Activated T-helper 2 cell treated with anti-CD3 and anti-CD28 coated beads, Interferon-gamma antibody, Interleukin-2, Interleukin-4, amounts not matched to agents 10 μg/mL and 5 μg/mL and 100 μg/mL, durations not matched to agents 14 hours and 24 hours and 36 hours (primary cell): ENCODE measurements around the gene BMF. TPM values are rescaled to one million over a fixed set of nuclear protein-coding genes. Genes with fewer than 3 reads are reported as not detected.
A peak's percentile ranks its signal among the peaks of the same experiment; 100 is the strongest.

ENCODE experiments used
- DNase-seq: peaks from one replicate; pipeline ENCODE4 v3.0.0; 2021; ENCODE audit warnings: low spot score
- H3K27ac Mint-ChIP-seq: one replicate; pipeline ENCODE4 v1.8.0; 2021; ENCODE audit warnings: mixed read lengths
- H3K27me3 Mint-ChIP-seq: one replicate; pipeline ENCODE4 v1.8.0; 2021; ENCODE audit warnings: low read depth, mixed read lengths
- H3K36me3 Mint-ChIP-seq: one replicate; pipeline ENCODE4 v1.8.0; 2021; ENCODE audit warnings: low read depth, mixed read lengths
- H3K4me1 Mint-ChIP-seq: one replicate; pipeline ENCODE4 v1.8.0; 2021; ENCODE audit warnings: low read depth, mixed read lengths
- H3K4me3 Mint-ChIP-seq: one replicate; pipeline ENCODE4 v1.8.0; 2021; ENCODE audit warnings: low read depth, mild to moderate bottlenecking, moderate library complexity, mixed read lengths
- H3K9me3 Mint-ChIP-seq: one replicate; pipeline ENCODE4 v1.8.0; 2021; ENCODE audit warnings: mixed read lengths
- intact Hi-C: fragments of 100-400 bp; cut with micrococcal nuclease; formaldehyde crosslinking; loops from one replicate; pipeline ENCODE4 v1.15.1; 2023
- total RNA-seq: library from RNA; stranded (reverse); gene quantifications from 2 replicates; pipeline ENCODE4 v1.2.3, GENCODE V29; 2022

BMF gene
- total RNA-seq, 1 donor from 2014 or later, result 17.9 TPM

- Mint-ChIP-seq H3K27ac (peak overlapping the region; percentile 98), H3K36me3 (peaks cover 14% of the 10 kb centered on the region), H3K27me3 (no peaks in the 10 kb centered on the region), H3K9me3 (no peaks in the 10 kb centered on the region), H3K4me1 (peaks cover 74% of the 10 kb centered on the region), H3K4me3 (peak overlapping the region; percentile 50)
- intact Hi-C loops, result loop anchor here (2.0 to 5.0 kb wide), 2 partner anchors 16 to 134 kb away; no protein-coding TSS in a partner anchor
- no peak for DNase-seq
Observed at GRCh38 chr15:40048211-40048792, 60.4 kb downstream of the BMF start.

GRCh38 chr15:40047415-40048210 lies 61.1 kb downstream of the BMF start:
- DNase-seq, result peak; percentile 58
- Mint-ChIP-seq H3K9me3 (no peaks in the 10 kb centered on the region), H3K27ac (peak overlapping the region; percentile 98), H3K4me3 (peak overlapping the region; percentile 50), H3K36me3 (peaks cover 14% of the 10 kb centered on the region), H3K4me1 (peaks cover 71% of the 10 kb centered on the region), H3K27me3 (no peaks in the 10 kb centered on the region)
- intact Hi-C loops, result loop anchor here (1.0 to 5.0 kb wide), 6 partner anchors 17 to 227 kb away; no protein-coding TSS in a partner anchor

GRCh38 chr15:40046721-40047414 lies 61.8 kb downstream of the BMF start:
- Mint-ChIP-seq H3K4me1 (peaks cover 63% of the 10 kb centered on the region), H3K9me3 (no peaks in the 10 kb centered on the region), H3K4me3 (no peak overlapping the region), H3K27ac (peak overlapping the region; percentile 98), H3K36me3 (peaks cover 14% of the 10 kb centered on the region), H3K27me3 (no peaks in the 10 kb centered on the region)
- intact Hi-C loops, result loop anchor here (1.0 to 5.0 kb wide), 5 partner anchors 52 to 227 kb away; no protein-coding TSS in a partner anchor
- peak; percentile 8 for DNase-seq

GRCh38 chr15:40045572-40046217 lies 63.0 kb downstream of the BMF start:
- peak overlapping the region; percentile 82 for H3K27ac Mint-ChIP-seq
- H3K36me3 Mint-ChIP-seq, result peaks cover 14% of the 10 kb centered on the region
- DNase-seq, result peak; percentile 6
- no peaks in the 10 kb centered on the region for H3K27me3 Mint-ChIP-seq
- intact Hi-C loops, result loop anchor here (1.0 to 5.0 kb wide), 3 partner anchors 53 to 137 kb away; no protein-coding TSS in a partner anchor
- peaks cover 66% of the 10 kb centered on the region for H3K4me1 Mint-ChIP-seq
- no peaks in the 10 kb centered on the region for H3K9me3 Mint-ChIP-seq
- H3K4me3 Mint-ChIP-seq, result no peak overlapping the region

DNA sequence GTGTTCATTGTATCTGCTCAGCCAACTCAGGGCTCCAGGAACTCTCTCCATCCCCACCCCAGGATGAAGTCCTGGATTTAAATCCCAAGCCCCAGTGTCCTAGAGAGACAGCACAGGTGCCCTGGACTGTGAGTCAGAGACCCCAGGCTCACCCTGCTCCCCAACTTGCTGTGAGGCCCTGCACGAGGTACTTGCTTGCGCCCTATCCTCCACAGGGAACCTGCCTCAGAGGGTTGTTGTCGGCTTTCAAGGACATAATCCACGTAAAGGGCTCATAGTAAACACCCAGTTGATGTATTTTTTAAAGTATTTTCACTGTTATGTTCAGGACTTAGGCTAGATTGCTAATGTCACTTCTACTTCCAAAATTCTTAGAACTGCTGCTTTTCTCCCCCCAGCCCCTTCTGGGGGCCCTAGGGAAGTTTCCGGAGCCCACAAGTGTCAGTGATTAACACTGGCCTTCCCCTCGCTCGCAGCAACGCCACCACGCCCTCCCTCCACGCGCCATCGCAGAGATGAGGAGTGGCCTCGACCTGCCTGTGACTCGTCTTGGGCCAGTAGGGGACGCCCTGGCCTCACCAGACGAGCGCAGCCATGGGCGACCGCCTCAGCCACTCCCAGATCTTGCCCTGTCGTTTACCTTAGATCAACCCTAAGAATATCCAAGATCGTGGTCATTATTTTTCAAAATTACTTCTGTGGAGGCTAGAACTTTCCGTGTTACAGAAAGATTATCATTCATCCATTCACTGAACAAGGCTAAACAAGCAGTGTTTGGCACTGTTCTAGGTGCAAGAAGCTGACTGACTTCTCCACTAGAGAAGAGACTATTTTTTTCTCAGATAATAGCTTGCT lies 63.7 kb downstream of the BMF start:
- peak overlapping the region; percentile 11 for H3K4me3 Mint-ChIP-seq
- intact Hi-C loops, result loop anchor here (1.0 to 5.0 kb wide), 2 partner anchors 80 to 137 kb away; no protein-coding TSS in a partner anchor
- no peaks in the 10 kb centered on the region for H3K27me3 Mint-ChIP-seq
- H3K9me3 Mint-ChIP-seq, result no peaks in the 10 kb centered on the region
- H3K27ac Mint-ChIP-seq, result peak overlapping the region; percentile 82
- peak; percentile 77 for DNase-seq
- peaks cover 70% of the 10 kb centered on the region for H3K4me1 Mint-ChIP-seq
- H3K36me3 Mint-ChIP-seq, result peaks cover 14% of the 10 kb centered on the region

GRCh38 chr15:40043927-40044716 lies 64.6 kb downstream of the BMF start:
- DNase-seq, result peak; percentile 8
- Mint-ChIP-seq H3K4me3 (no peak overlapping the region), H3K9me3 (no peaks in the 10 kb centered on the region), H3K4me1 (peaks cover 64% of the 10 kb centered on the region), H3K27me3 (no peaks in the 10 kb centered on the region), H3K36me3 (peaks cover 16% of the 10 kb centered on the region), H3K27ac (peak overlapping the region; percentile 82)
- intact Hi-C loops, result no loop called here

GRCh38 chr15:40042791-40043320 lies 65.8 kb downstream of the BMF start:
- H3K36me3 Mint-ChIP-seq, result peaks cover 23% of the 10 kb centered on the region
- no peak overlapping the region for H3K4me3 Mint-ChIP-seq
- no peaks in the 10 kb centered on the region for H3K27me3 Mint-ChIP-seq
- DNase-seq, result peak; percentile 1
- no peaks in the 10 kb centered on the region for H3K9me3 Mint-ChIP-seq
- no peak overlapping the region for H3K27ac Mint-ChIP-seq
- peaks cover 59% of the 10 kb centered on the region for H3K4me1 Mint-ChIP-seq
- intact Hi-C loops, result no loop called here

GRCh38 chr15:40040770-40041169 lies 67.9 kb downstream of the BMF start:
- intact Hi-C loops, result no loop called here
- H3K4me1 Mint-ChIP-seq, result peaks cover 58% of the 10 kb centered on the region
- peaks cover 41% of the 10 kb centered on the region for H3K36me3 Mint-ChIP-seq
- H3K27ac Mint-ChIP-seq, result peak overlapping the region; percentile 91
- no peak for DNase-seq
- peak overlapping the region; percentile 82 for H3K4me3 Mint-ChIP-seq
- no peaks in the 10 kb centered on the region for H3K9me3 Mint-ChIP-seq
- H3K27me3 Mint-ChIP-seq, result no peaks in the 10 kb centered on the region

DNA sequence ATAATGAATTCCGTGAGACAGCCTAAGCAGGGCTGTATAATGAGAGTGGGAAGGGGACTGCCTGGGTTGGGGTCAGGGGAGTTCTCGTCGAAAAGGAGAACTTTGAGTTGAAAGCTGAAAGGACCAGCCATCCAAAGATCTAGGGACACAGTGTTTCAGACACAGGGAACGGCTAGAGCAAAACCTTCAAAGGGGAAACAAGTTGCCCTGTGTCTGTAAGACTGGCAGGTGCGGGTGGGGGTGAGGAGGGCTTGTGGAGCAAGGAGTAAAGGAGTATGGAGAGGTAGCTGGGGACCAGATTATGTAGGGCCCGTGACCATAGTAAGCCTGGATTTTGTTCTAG lies 68.4 kb downstream of the BMF start:
- Mint-ChIP-seq H3K27ac (peak overlapping the region; percentile 91), H3K9me3 (no peaks in the 10 kb centered on the region), H3K4me1 (peaks cover 55% of the 10 kb centered on the region), H3K27me3 (no peaks in the 10 kb centered on the region), H3K4me3 (peak overlapping the region; percentile 82), H3K36me3 (peaks cover 44% of the 10 kb centered on the region)
- intact Hi-C loops, result no loop called here
- no peak for DNase-seq

DNA sequence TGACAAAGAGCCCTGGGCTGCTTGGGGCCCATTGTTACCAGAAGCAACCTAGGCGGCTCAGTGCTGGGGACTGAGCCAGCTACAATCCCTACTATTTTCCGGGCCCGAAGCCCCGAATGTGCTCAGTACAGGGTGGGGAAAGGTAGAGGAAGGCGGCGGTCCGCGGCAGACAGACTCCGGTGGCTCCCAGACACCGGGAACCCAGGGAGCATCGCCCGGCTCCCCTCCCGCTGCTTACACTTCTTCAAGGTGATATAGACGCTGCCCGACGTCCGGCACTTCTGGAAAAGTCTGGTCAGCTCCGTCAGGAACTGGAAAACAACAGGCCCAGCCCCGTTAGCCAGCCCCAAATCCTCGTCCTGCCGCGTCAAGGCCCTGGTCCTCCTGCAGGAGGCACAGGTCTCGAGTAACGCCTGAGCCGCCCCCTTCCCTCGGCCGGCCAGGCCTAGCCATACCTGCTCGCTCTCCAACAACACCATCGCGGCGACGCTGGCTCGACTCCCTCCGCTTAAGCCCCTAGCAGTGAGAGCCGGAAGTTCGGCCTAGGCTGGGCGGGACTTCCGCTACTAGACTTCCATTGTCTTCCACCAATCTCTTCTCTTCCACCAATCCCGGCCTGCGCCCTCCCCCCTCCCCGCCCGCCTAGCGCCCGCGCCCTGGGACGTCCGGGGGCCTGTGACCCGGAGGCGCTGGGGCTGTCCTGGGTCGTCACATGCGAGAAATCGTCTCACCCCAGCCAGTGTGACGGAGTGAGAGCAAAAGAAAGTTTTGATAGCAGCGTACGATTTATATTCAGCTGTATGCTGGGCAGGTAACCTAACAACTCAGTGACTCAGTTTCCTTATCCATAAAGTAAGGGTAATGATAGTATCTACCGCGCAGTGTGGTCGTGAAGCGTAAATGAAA lies 69.8 kb downstream of the BMF start, which contains the start of gene SRP14:
Gene SRP14 (minus strand): TSS at position 544 of the 906 bp plus-strand sequence. CDS start 65 bp downstream, at position 479.
- no peaks in the 10 kb centered on the region for H3K27me3 Mint-ChIP-seq
- no peaks in the 10 kb centered on the region for H3K9me3 Mint-ChIP-seq
- intact Hi-C loops, result loop anchor here (2.0 to 10.0 kb wide), 3 partner anchors 154 to 252 kb away; no protein-coding TSS in a partner anchor
- DNase-seq, result peak; percentile 87
- H3K27ac Mint-ChIP-seq, result peak within 1 kb of the TSS; percentile 95
- H3K36me3 Mint-ChIP-seq, result peaks cover 55% of the 10 kb centered on the region
- peak within 1 kb of the TSS; percentile 91 for H3K4me3 Mint-ChIP-seq
- peaks cover 44% of the 10 kb centered on the region for H3K4me1 Mint-ChIP-seq
